ENCODE data around the gene NEDD8. TPM values are rescaled to one million over a fixed set of nuclear protein-coding genes. Genes with fewer than 3 reads are reported as not detected.
"Not testable (repeated sequence)": the region's sequence is repeated elsewhere in the genome, so short reads cannot be mapped to it uniquely, and the experiment has no call there.

The NEDD8 gene
- polyA plus RNA-seq, 1 donor: 176 TPM

- DNase-seq: no peak
Measured at GRCh38 chr14:24219521-24219920, 12.6 kb downstream of the NEDD8 start.

DNA sequence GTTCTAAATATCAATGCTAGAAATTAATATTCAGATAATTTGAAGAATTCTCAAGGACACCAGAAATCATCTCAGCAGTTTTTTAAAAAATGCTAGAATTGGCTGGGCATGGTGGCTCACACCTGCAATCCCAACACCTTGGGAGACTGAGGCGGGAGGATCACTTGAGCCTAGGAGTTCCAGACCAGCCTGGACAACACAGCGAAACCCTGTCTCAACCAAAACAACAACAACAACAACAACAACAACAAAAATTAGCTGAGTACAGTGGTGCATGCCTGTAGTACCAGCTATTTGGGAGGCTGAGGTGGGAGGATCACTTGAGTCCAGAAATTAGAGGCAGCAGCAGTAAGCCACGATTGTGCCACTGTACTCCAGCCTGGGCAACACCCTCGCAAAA lies 13.1 kb downstream of the NEDD8 start:
- DNase-seq: no peak

- DNase-seq: not testable (repeated sequence)
Measured at GRCh38 chr14:24216876-24217275, 15.3 kb downstream of the NEDD8 start.

GRCh38 chr14:24216345-24216699 lies 15.8 kb downstream of the NEDD8 start:
- no peak for DNase-seq

- DNase-seq: peak; percentile 90
Measured at GRCh38 chr14:24215495-24216344, 16.4 kb downstream of the NEDD8 start, which contains the start of gene MDP1. Gene MDP1 (minus strand): TSS chr14:24216066. CDS start chr14:24215955, 111 bp downstream.

DNA sequence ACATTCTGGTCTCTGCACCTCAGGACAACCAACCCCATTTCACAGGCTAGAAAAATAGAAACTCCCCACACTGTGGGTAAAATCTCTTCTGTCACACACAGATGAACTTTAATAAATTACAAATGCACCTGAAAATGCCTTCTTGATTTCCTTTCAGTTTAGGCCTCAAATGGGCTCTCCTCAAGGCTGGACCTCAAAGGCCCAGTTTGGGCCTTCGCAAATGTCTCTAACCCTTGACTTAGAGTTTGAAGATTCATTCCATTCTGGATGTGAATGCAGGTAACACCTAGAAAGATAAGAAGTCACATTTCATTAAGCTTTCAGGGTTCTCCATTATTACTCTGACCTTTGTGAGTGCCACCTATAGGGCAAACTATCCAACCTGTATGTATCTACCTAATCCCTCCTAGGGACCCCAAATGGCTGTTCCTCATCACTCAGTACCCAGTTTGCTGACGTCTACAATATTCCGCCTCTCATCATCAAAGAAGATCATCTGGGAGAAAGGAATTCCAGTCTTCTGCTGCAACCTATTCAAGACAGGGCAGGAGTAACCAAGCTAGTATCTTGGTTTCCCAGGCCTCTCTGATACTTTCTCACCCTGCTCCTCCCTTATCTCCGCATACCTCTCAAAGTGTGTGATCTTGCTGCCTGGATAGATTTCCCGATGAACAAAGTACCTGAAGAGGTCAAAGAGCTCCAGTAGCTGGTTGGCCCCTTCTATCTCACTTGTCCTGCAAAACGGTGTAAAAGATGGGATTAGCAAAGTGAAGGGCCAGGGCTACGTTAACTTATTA lies 18.1 kb downstream of the NEDD8 start:
- DNase-seq: no peak

DNA sequence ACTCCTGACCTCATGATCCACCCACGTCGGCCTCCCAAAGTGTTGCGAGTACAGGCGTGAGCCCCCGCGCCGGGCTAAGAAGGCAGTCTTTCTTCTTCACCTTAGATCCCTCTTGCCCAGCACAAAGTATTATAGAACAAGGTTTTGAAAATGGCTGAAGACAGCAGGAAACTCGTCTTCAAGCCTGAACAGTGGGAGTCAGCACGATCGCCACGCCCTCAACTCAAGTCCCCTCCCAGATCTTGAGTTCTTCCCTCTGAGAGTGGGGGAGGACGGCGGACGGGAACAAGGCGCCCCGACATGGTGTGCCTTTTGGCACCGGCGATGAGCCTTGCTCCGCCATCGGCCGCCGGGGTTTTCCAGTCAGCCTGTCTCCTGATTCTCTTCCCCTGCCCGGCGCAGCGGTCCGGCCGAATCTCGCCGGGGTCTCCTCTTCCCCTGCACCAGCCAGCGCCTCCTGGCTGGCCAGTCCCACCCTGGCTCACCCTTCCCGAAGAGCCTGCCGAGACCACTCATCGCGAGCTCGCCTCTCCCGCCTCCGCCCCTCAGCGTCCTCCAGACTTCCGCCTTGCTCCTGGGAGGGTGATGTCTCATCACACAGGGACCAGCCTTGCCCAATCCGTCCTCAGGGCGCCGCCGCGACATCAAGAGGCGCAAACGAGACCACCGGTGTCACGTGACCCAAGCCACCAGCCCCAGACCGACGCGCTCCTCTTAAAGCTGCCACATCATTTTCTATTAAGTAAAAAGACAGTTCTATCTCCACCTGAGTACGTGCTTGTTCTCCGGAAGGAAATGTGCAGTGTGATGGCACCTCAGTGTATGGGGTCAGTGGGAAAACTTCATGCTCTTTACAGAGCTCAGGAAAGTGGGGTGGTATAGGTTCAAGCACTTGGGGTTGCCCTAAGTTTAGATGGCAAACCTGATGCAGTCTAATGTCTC lies 19.0 kb downstream of the NEDD8 start, which contains the start of gene CHMP4A:
CHMP4A (minus strand) TSS at position 565 of the 942 bp plus-strand sequence; CDS start at position 516, 49 bp downstream.
- peak; percentile 96 for DNase-seq

DNA sequence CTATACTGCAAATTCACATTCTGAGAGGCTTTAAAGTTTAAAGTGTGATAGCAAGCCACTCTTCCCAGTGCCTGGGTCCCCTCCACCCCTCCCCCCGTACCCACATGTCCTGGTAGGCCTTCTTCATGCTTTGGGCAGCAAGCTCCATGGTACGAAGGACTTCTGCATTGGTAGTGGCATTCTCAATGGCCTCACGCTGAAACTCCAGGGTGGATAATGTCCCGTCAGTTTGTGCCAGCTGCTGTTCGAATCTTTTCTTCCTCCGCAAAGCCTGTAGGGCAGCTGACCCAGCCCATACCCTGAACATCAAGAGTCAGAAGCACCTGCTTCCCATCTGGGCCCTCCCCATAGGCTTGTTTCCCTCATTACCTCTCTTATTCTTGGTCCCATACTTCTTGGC lies 20.9 kb downstream of the NEDD8 start:
- DNase-seq: no peak

- no peak for DNase-seq
Measured at GRCh38 chr14:24207625-24208024, 24.5 kb downstream of the NEDD8 start.

DNA sequence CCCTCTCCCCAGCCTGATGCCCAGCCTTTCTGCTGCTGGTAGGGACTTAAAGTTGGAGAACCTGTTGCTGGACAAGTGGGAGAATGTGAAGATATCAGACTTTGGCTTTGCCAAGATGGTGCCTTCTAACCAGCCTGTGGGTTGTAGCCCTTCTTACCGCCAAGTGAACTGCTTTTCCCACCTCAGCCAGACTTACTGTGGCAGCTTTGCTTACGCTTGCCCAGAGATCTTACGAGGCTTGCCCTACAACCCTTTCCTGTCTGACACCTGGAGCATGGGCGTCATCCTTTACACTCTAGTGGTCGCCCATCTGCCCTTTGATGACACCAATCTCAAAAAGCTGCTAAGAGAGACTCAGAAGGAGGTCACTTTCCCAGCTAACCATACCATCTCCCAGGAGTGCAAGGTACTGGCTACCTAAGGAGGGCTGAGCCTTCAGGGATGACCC lies 25.0 kb downstream of the NEDD8 start:
- DNase-seq: no peak

DNA sequence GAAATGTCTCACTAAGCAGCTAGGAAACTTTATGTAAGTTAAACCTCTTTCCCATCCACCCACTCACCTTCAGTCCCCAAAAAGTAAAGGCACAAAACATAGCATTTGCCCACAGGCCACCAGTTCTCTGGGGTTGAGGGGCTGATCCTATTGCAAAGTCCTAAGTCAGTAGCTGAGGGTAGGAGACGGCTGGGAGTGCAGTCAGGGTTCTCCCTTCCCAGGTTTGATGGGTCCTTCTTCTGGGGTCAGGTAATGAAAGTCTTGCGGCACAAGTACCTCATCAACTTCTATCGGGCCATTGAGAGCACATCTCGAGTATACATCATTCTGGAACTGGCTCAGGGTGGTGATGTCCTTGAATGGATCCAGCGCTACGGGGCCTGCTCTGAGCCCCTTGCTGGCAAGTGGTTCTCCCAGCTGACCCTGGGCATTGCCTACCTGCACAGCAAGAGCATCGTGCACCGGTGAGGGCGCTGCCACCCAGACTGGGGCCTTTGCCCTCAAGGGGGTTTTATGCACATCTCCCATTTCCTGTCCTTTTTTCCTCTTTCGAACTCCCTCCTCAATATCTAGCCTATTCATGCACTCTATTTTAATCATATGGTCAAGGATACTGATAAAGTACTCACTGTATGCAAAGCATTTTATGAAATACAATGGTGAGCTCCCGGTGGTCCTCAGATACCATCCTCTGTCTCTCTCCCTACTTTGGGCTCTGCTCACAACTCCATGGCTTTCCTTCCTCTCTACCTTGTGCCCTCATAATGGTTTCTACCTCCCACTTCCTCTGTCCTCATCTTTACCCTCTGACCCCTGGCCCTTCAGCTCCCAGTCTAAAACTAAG lies 25.7 kb downstream of the NEDD8 start:
- DNase-seq: no peak

GRCh38 chr14:24204163-24205146 lies 27.7 kb downstream of the NEDD8 start:
- no peak for DNase-seq

- not testable (repeated sequence) for DNase-seq
Measured at GRCh38 chr14:24203249-24203886, 28.8 kb downstream of the NEDD8 start.

- not testable (repeated sequence) for DNase-seq
Measured at GRCh38 chr14:24202538-24202937, 29.6 kb downstream of the NEDD8 start.

- DNase-seq: no peak
Measured at GRCh38 chr14:24198814-24199524, 33.2 kb downstream of the NEDD8 start.

GRCh38 chr14:24197056-24197450 lies 35.1 kb downstream of the NEDD8 start:
- no peak for DNase-seq

GRCh38 chr14:24196071-24197055 lies 35.8 kb downstream of the NEDD8 start:
- no peak for DNase-seq

Data from hindlimb muscle (tissue), 1 donor.